HFFc6 (cell line): Measurements from ENCODE around the gene RPL19. TPM values are rescaled to one million over a fixed set of nuclear protein-coding genes. Genes with fewer than 3 reads are reported as not detected.
A peak's percentile ranks its signal among the peaks of the same experiment; 100 is the strongest.

ENCODE experiments used
- DNase-seq: peaks from one replicate; pipeline ENCODE4 v3.0.0-alpha.2; 2018
- H3K27ac Mint-ChIP-seq: 2 replicates; pipeline ENCODE4 v1.8.0; 2020; ENCODE audit warnings: mild to moderate bottlenecking, mixed read lengths
- H3K27me3 Mint-ChIP-seq: 2 replicates; pipeline ENCODE4 v1.8.0; 2021; ENCODE audit warnings: mild to moderate bottlenecking, moderate library complexity, mixed read lengths; ENCODE audit not compliant: insufficient read depth
- H3K36me3 Mint-ChIP-seq: 2 replicates; pipeline ENCODE4 v1.8.0; 2021; ENCODE audit warnings: low read depth, mixed read lengths
- H3K4me1 Mint-ChIP-seq: 2 replicates; pipeline ENCODE4 v1.8.0; 2020; ENCODE audit warnings: low read depth, mixed read lengths
- H3K4me3 Mint-ChIP-seq: 2 replicates; pipeline ENCODE4 v1.8.0; 2020; ENCODE audit warnings: mild to moderate bottlenecking, moderate library complexity, mixed read lengths
- H3K9me3 Mint-ChIP-seq: 2 replicates; pipeline ENCODE4 v1.8.0; 2020; ENCODE audit warnings: mild to moderate bottlenecking, mixed read lengths
- CTCF ChIP-seq: fragments of 200-600 bp; sonication (generic); IDR thresholded peaks from 2 replicates; pipeline ENCODE4 v1.5.0; 2021; ENCODE audit warnings: antibody characterized with exemption, mild to moderate bottlenecking
- total RNA-seq, 6 experiments: library from RNA; stranded (reverse); fragmentation: NEBNext Ultra II Directional; extraction: Animal tissue kit (Norgen Biotek cat#: 25700); gene quantifications; 2 replicates in 1 of 6; 3 replicates in 5 of 6; pipeline ENCODE4 v1.2.3, GENCODE V29; 2021

RPL19 gene
- total RNA-seq, 6 experiments from 2014 or later, result 1,574 to 1,911 (median 1,762) TPM

GRCh38 chr17:39194985-39195524 is 5.0 kb upstream of the RPL19 start:
- Mint-ChIP-seq H3K9me3 (no peaks in the 10 kb centered on the region), H3K27me3 (no peaks in the 10 kb centered on the region; the same call in 1 of the 2 replicates), H3K4me1 (peaks cover 45% of the 10 kb centered on the region), H3K4me3 (peak overlapping the region; percentile 22; the same call in 1 of the 2 replicates), H3K27ac (0 out of 2 replicates have a peak overlapping the region, but pooled peaks have one; percentile 31), H3K36me3 (peaks cover 12% of the 10 kb centered on the region)
- DNase-seq, result no peak
- TF ChIP-seq CTCF, result no peak

- Mint-ChIP-seq H3K4me3 (peak overlapping the region; percentile 89), H3K27me3 (peaks cover 1% of the 10 kb centered on the region), H3K9me3 (no peaks in the 10 kb centered on the region), H3K4me1 (peaks cover 45% of the 10 kb centered on the region), H3K36me3 (peaks cover 18% of the 10 kb centered on the region), H3K27ac (peak overlapping the region; percentile 24; the same call in 1 of the 2 replicates)
- no peak for TF ChIP-seq CTCF
- no peak for DNase-seq
Measured at GRCh38 chr17:39195568-39196160, 4.4 kb upstream of the RPL19 start.

- Mint-ChIP-seq H3K4me1 (peaks cover 50% of the 10 kb centered on the region), H3K36me3 (peaks cover 25% of the 10 kb centered on the region), H3K27ac (peak overlapping the region; percentile 43), H3K9me3 (no peaks in the 10 kb centered on the region), H3K4me3 (peak overlapping the region; percentile 89), H3K27me3 (peaks cover 1% of the 10 kb centered on the region)
- DNase-seq, result no peak
- no peak for TF ChIP-seq CTCF
Measured at GRCh38 chr17:39196241-39196807, 3.8 kb upstream of the RPL19 start.

GRCh38 chr17:39196808-39197291 is 3.2 kb upstream of the RPL19 start:
- peak; percentile 28 for DNase-seq
- no peak for TF ChIP-seq CTCF
- Mint-ChIP-seq H3K36me3 (peaks cover 30% of the 10 kb centered on the region), H3K9me3 (no peaks in the 10 kb centered on the region), H3K4me1 (peaks cover 55% of the 10 kb centered on the region), H3K4me3 (peak overlapping the region; percentile 89), H3K27me3 (peaks cover 1% of the 10 kb centered on the region), H3K27ac (peak overlapping the region; percentile 52; the same call in 1 of the 2 replicates)

GRCh38 chr17:39197380-39198185 is 2.5 kb upstream of the RPL19 start, which contains the start of gene CACNB1:
Gene CACNB1, minus strand, starts transcription at chr17:39197669. Its CDS starts 174 bp downstream, at chr17:39197495.
- DNase-seq, result peak; percentile 70
- peaks cover 33% of the 10 kb centered on the region for H3K36me3 Mint-ChIP-seq

More at GRCh38 chr17:39197380-39198185, 2.5 kb upstream of the RPL19 start, which contains the start of gene CACNB1:
- Mint-ChIP-seq H3K4me3 (peak within 1 kb of the TSS; percentile 89), H3K27me3 (peaks cover 1% of the 10 kb centered on the region), H3K9me3 (no peaks in the 10 kb centered on the region), H3K27ac (peak within 1 kb of the TSS; percentile 52), H3K4me1 (peaks cover 61% of the 10 kb centered on the region)
- no peak for TF ChIP-seq CTCF
